Esophagus squamous epithelium (tissue), 5 donors: ENCODE results near the gene FDX1. TPM values are rescaled to one million over a fixed set of nuclear protein-coding genes. Genes with fewer than 3 reads are reported as not detected.

ENCODE experiments used
- DNase-seq: peaks from one replicate; lab custom pipeline; 2025; lab: John Stamatoyannopoulos, UW
- H3K27ac ChIP-seq, 4 donors: fragments of 200-600 bp; sonication (generic); one replicate each; pipeline ENCODE4 v1.5.1; 2016 to 2019; ENCODE audit warnings: mild to moderate bottlenecking in 1 of 4
- H3K27me3 ChIP-seq, 4 donors: fragments of 200-600 bp; sonication (generic); 1 replicate in 3 of 4; 2 replicates in 1 of 4; pipeline versions ENCODE4 v1.5.1 to v1.6.0; 2017 to 2021; ENCODE audit warnings: antibody characterized with exemption in 1 of 4
- H3K36me3 ChIP-seq, 3 donors: fragments of 200-600 bp; sonication (generic); one replicate each; pipeline ENCODE4 v1.5.1; 2016 to 2019
- H3K4me1 ChIP-seq, 3 donors: fragments of 200-600 bp; sonication (generic); one replicate each; pipeline ENCODE4 v1.5.1; 2017 to 2019
- H3K4me3 ChIP-seq, 4 donors: fragments of 200-600 bp; sonication (generic); 1 replicate in 3 of 4; 2 replicates in 1 of 4; pipeline ENCODE4 v1.5.1; 2016 to 2019; ENCODE audit warnings: mild to moderate bottlenecking in 2 of 4, moderate library complexity in 1 of 4
- H3K9me3 ChIP-seq, 3 donors: fragments of 200-600 bp; sonication (generic); one replicate each; pipeline ENCODE4 v1.5.1; 2016 to 2019
- CTCF ChIP-seq, 6 experiments: fragments of 450-650 bp in 4 of 6; fragments of 200-600 bp in 2 of 6; sonication (generic) in 2 of 6; IDR thresholded peaks; one replicate each; pipeline ENCODE4 v1.5.1; 2016 to 2019; ENCODE audit warnings: antibody characterized with exemption in 6 of 6, mild to moderate bottlenecking in 4 of 6, moderate library complexity in 4 of 6
- POLR2A ChIP-seq, 4 donors: fragments of 450-650 bp; IDR thresholded peaks; one replicate each; pipeline ENCODE4 v1.6.1; 2017; ENCODE audit warnings: antibody characterized with exemption in 4 of 4, mild to moderate bottlenecking in 4 of 4, moderate library complexity in 3 of 4
- WGBS, 2 donors: methylation state at CpG; one replicate each; pipeline ENCODE4 v1.1.5; 2018; 5-methylcytosine and 5-hydroxymethylcytosine counted together
- intact Hi-C: fragments of 100-400 bp; cut with DNase I; formaldehyde crosslinking; loops from one replicate; pipeline ENCODE4 v1.15.0; 2022
- total RNA-seq, 4 donors: library from RNA; depleted of rRNA; stranded (reverse); fragments of >200 nt; gene quantifications; one replicate each; pipeline ENCODE4 v1.1.0, GENCODE V29; 2016
- donor health status: DM: yes; HTN: yes; CAD: no.

The FDX1 gene
- total RNA-seq, 4 donors from 2014 or later: 13.7 to 22.2 (median 17.5) TPM

GRCh38 chr11:110497231-110497978 is 67.7 kb downstream of the FDX1 start:
- Histone ChIP-seq H3K27me3 (no peaks in the 10 kb centered on the region), H3K4me1 (no peaks in the 10 kb centered on the region), H3K9me3 (peaks cover 0 to 5% (median 0%) of the 10 kb centered on the region in 3 donors), H3K36me3 (no peaks in the 10 kb centered on the region), H3K27ac (no peak overlapping the region), H3K4me3 (no peak overlapping the region)
- no peak for DNase-seq
- TF ChIP-seq POLR2A (IDR thresholded peaks at IDR 0.05) (no peak), CTCF (IDR thresholded peaks at IDR 0.05) (no peak)
- WGBS, 2 donors: 10 to 11% methylated on average over 2 of the region's 2 CpGs
- intact Hi-C loops: no loop called here

GRCh38 chr11:110501428-110501827 is 71.7 kb downstream of the FDX1 start:
- WGBS, 2 donors: 79 to 82% methylated on average over 2 of the region's 2 CpGs
- Histone ChIP-seq H3K4me3 (no peak overlapping the region), H3K4me1 (no peaks in the 10 kb centered on the region), H3K27me3 (no peaks in the 10 kb centered on the region), H3K36me3 (no peaks in the 10 kb centered on the region), H3K27ac (no peak overlapping the region), H3K9me3 (peaks cover 0 to 5% (median 0%) of the 10 kb centered on the region in 3 donors)
- no peak for DNase-seq
- intact Hi-C loops: no loop called here
- no peak for TF ChIP-seq CTCF (IDR thresholded peaks at IDR 0.05)
- no peak for TF ChIP-seq POLR2A (IDR thresholded peaks at IDR 0.05)

- Histone ChIP-seq H3K4me1 (no peaks in the 10 kb centered on the region), H3K36me3 (no peaks in the 10 kb centered on the region), H3K9me3 (peaks cover 0 to 5% (median 0%) of the 10 kb centered on the region in 3 donors), H3K27me3 (no peaks in the 10 kb centered on the region), H3K27ac (no peak overlapping the region), H3K4me3 (no peak overlapping the region)
- WGBS, 2 donors: 68 to 75% methylated on average over 9 of the region's 9 CpGs
- no peak for DNase-seq
- TF ChIP-seq CTCF (IDR thresholded peaks at IDR 0.05) (no peak), POLR2A (IDR thresholded peaks at IDR 0.05) (no peak)
- intact Hi-C loops: no loop called here
Observed at GRCh38 chr11:110505528-110506284, 76.0 kb downstream of the FDX1 start.

- TF ChIP-seq POLR2A (IDR thresholded peaks at IDR 0.05) (no peak), CTCF (IDR thresholded peaks at IDR 0.05) (no peak)
- H3K27me3 ChIP-seq: no peaks in the 10 kb centered on the region
- DNase-seq: no peak
- no peaks in the 10 kb centered on the region for H3K9me3 ChIP-seq
- H3K27ac ChIP-seq: no peak overlapping the region
- no peaks in the 10 kb centered on the region for H3K36me3 ChIP-seq
- no peaks in the 10 kb centered on the region for H3K4me1 ChIP-seq
- intact Hi-C loops: no loop called here
- WGBS, 2 donors: 90 to 100% methylated on average over 1 to 2 of the region's 5 CpGs
- no peak overlapping the region for H3K4me3 ChIP-seq
Observed at GRCh38 chr11:110507328-110507727, 77.6 kb downstream of the FDX1 start.

GRCh38 chr11:110508786-110509185 is 79.0 kb downstream of the FDX1 start:
- peaks cover 0 to 11% (median 0%) of the 10 kb centered on the region in 3 donors for H3K4me1 ChIP-seq
- intact Hi-C loops: no loop called here
- no peaks in the 10 kb centered on the region for H3K36me3 ChIP-seq
- no peak overlapping the region for H3K4me3 ChIP-seq
- no peak for DNase-seq
- 71 to 76% methylated on average over 1 of the region's 1 CpG for WGBS, 2 donors
- TF ChIP-seq CTCF (IDR thresholded peaks at IDR 0.05) (no peak), POLR2A (IDR thresholded peaks at IDR 0.05) (no peak)
- H3K9me3 ChIP-seq: no peaks in the 10 kb centered on the region
- no peak overlapping the region for H3K27ac ChIP-seq
- no peaks in the 10 kb centered on the region for H3K27me3 ChIP-seq
